HepG2 (cell line): ENCODE data around the gene TBX21. TPM values are rescaled to one million over a fixed set of nuclear protein-coding genes. Genes with fewer than 3 reads are reported as not detected.
A peak's percentile ranks its signal among the peaks of the same experiment; 100 is the strongest.

Experiments used
- ARNTL ChIP-seq: sonication (generic); formaldehyde crosslinking; IDR thresholded peaks from 2 replicates; pipeline ENCODE4 v1.4.0; 2020; ENCODE audit warnings: mild to moderate bottlenecking, missing genetic modification reagents
- CEBPB ChIP-seq: IDR thresholded peaks from 2 replicates; pipeline ENCODE4 v1.6.1; 2011; ENCODE audit warnings: low read depth, low read length, improper control_type of control experiment, borderline replicate concordance
- DPF2 ChIP-seq: sonication (generic); formaldehyde crosslinking; IDR thresholded peaks from 2 replicates; pipeline ENCODE4 v1.4.0; 2020; ENCODE audit warnings: mild to moderate bottlenecking, low read depth, missing genetic modification reagents, borderline replicate concordance
- ELF1 ChIP-seq: sonication (generic); formaldehyde crosslinking; IDR thresholded peaks from 2 replicates; pipeline ENCODE4 v1.4.0; 2020; ENCODE audit warnings: missing genetic modification reagents
- FOSL2 ChIP-seq: sonication (generic); formaldehyde crosslinking; IDR thresholded peaks from 2 replicates; pipeline ENCODE4 v1.4.0; 2020; ENCODE audit warnings: missing genetic modification reagents
- GLI4 ChIP-seq: sonication (generic); formaldehyde crosslinking; IDR thresholded peaks from 2 replicates; pipeline ENCODE4 v1.5.1; 2020; ENCODE audit warnings: missing genetic modification reagents, mild to moderate bottlenecking, moderate library complexity, borderline replicate concordance
- GTF2F1 ChIP-seq: fragments of 150-350 bp; IDR thresholded peaks from 2 replicates; pipeline ENCODE4 v1.6.1; 2014; ENCODE audit warnings: low read length
- KAT7 ChIP-seq: IDR thresholded peaks from 2 replicates; pipeline ENCODE4 v1.6.1; 2018; ENCODE audit warnings: borderline replicate concordance, missing compliant biosample characterization
- KLF6 ChIP-seq: IDR thresholded peaks from 2 replicates; pipeline ENCODE4 v1.8.0; 2016; ENCODE audit warnings: missing biosample characterization, missing genetic modification reagents
- MATR3 ChIP-seq: sonication (generic); formaldehyde crosslinking; IDR thresholded peaks from 2 replicates; pipeline ENCODE4 v1.4.0; 2020; ENCODE audit warnings: missing genetic modification reagents
- MIER3 ChIP-seq: IDR thresholded peaks from 2 replicates; pipeline ENCODE4 v1.6.1; 2016; ENCODE audit warnings: missing compliant biosample characterization, borderline replicate concordance
- MLX ChIP-seq: IDR thresholded peaks from 2 replicates; pipeline ENCODE4 v1.6.1; 2016
- MTF1 ChIP-seq: sonication (generic); formaldehyde crosslinking; IDR thresholded peaks from 2 replicates; pipeline ENCODE4 v1.5.0; 2020; ENCODE audit warnings: missing genetic modification reagents
- NR2F2 ChIP-seq: IDR thresholded peaks from 2 replicates; pipeline ENCODE4 v1.6.1; 2012; ENCODE audit warnings: low read depth, inconsistent platforms, borderline replicate concordance
- SKIL ChIP-seq: sonication (generic); formaldehyde crosslinking; IDR thresholded peaks from 2 replicates; pipeline ENCODE4 v1.8.0; 2022; ENCODE audit warnings: missing genetic modification reagents, mild to moderate bottlenecking, moderate library complexity, borderline replicate concordance
- TAF1 ChIP-seq: sonication (generic); formaldehyde crosslinking; IDR thresholded peaks from 2 replicates; pipeline ENCODE4 v1.4.0; 2020; ENCODE audit warnings: missing genetic modification reagents
- ZBTB2 ChIP-seq: sonication (generic); formaldehyde crosslinking; IDR thresholded peaks from 2 replicates; pipeline ENCODE4 v1.8.0; 2022; ENCODE audit warnings: low read depth, missing genetic modification reagents
- ZFP90 ChIP-seq: sonication (generic); formaldehyde crosslinking; IDR thresholded peaks from 2 replicates; pipeline ENCODE4 v1.8.0; 2022; ENCODE audit warnings: missing genetic modification reagents, mild to moderate bottlenecking, inconsistent platforms, borderline replicate concordance
- ZKSCAN5 ChIP-seq: sonication (generic); formaldehyde crosslinking; IDR thresholded peaks from 2 replicates; pipeline ENCODE4 v1.5.1; 2020; ENCODE audit warnings: mild to moderate bottlenecking, missing genetic modification reagents
- ZNF260 ChIP-seq: sonication (generic); formaldehyde crosslinking; IDR thresholded peaks from 2 replicates; pipeline ENCODE4 v1.4.0; 2020; ENCODE audit warnings: missing genetic modification reagents, low read depth, mild to moderate bottlenecking, borderline replicate concordance
- ZNF44 ChIP-seq: sonication (generic); formaldehyde crosslinking; IDR thresholded peaks from 2 replicates; pipeline ENCODE4 v1.5.1; 2020; ENCODE audit warnings: mild to moderate bottlenecking, missing genetic modification reagents
- ZNF574 ChIP-seq: sonication (generic); formaldehyde crosslinking; IDR thresholded peaks from 2 replicates; pipeline ENCODE4 v1.4.0; 2020; ENCODE audit warnings: missing genetic modification reagents
- ZNF800 ChIP-seq: sonication (generic); formaldehyde crosslinking; IDR thresholded peaks from 2 replicates; pipeline ENCODE4 v1.4.0; 2020; ENCODE audit warnings: missing genetic modification reagents
- polyA plus RNA-seq, 8 experiments: library from polyadenylated mRNA; depleted of rRNA in 3 of 8; stranded (reverse) in 7 of 8; unstranded in 1 of 8; fragments of >200 nt; fragmentation: Illumina TruSeq in 4 of 8; extraction: Trizol in 4 of 8; gene quantifications; 2 replicates each; pipeline versions ENCODE4 v1.2.1 to v1.2.3, GENCODE V29; 2011 to 2016; ENCODE audit warnings: low read depth in 4 of 8, missing spikeins in 1 of 8, mixed read lengths in 1 of 8; ENCODE audit not compliant: insufficient read depth in 1 of 8
- total RNA-seq, 5 experiments: library from RNA; depleted of rRNA; stranded (reverse); fragments of >200 nt; fragmentation: Illumina TruSeq; extraction: Trizol; gene quantifications; 2 replicates each; pipeline ENCODE4 v1.2.3, GENCODE V29; 2016; ENCODE audit warnings: low read depth in 1 of 5

The TBX21 gene
- total and polyA plus RNA-seq, 2 of the 13 experiments (the other 11 are each of a cell fraction or from before 2014, with no cell fraction given) = not detected

- TF ChIP-seq ARNTL (peak; percentile 51; the same call in 1 of the 2 replicates), KLF6 (CRISPR knock-in tag) (peak; percentile 94), ZBTB2 (CRISPR knock-in tag) (0 out of 2 replicates have a peak, but pooled peaks have one; percentile 18), ELF1 (no peak), ZKSCAN5 (CRISPR knock-in tag) (no peak), ZNF260 (CRISPR knock-in tag) (no peak), MATR3 (no peak), NR2F2 (no peak), CEBPB (no peak), DPF2 (CRISPR knock-in tag) (no peak), GLI4 (CRISPR knock-in tag) (no peak), TAF1 (CRISPR knock-in tag) (no peak), MIER3 (CRISPR knock-in tag) (peak; percentile 67; the same call in 1 of the 2 replicates), MTF1 (CRISPR knock-in tag) (no peak; the same call in 1 of the 2 replicates), KAT7 (CRISPR knock-in tag) (no peak), MLX (CRISPR knock-in tag) (no peak), ZNF574 (CRISPR knock-in tag) (peak; percentile 51), ZNF800 (CRISPR knock-in tag) (no peak), GTF2F1 (no peak), SKIL (CRISPR knock-in tag) (no peak), ZFP90 (no peak), FOSL2 (CRISPR knock-in tag) (peak; percentile 40; the same call in 1 of the 2 replicates), ZNF44 (CRISPR knock-in tag) (no peak)
These were observed 52.6 kb downstream of the TBX21 start (continued) for GRCh38 chr17:47785538-47786123.
